SK-N-MC (cell line): Measurements from ENCODE around the gene GRID2.

Experiments used
- EZH2 ChIP-seq: fragments of 200-600 bp; sonication (generic); IDR thresholded peaks from one replicate; pipeline ENCODE4 v1.6.1; 2017; ENCODE audit warnings: antibody characterized with exemption
- FOXP2 ChIP-seq: optimal IDR thresholded peaks from 2 replicates; pipeline ENCODE3; 2011; ENCODE audit warnings: mild to moderate bottlenecking, moderate library complexity; ENCODE audit not compliant: insufficient read depth; ENCODE audit errors: extremely low read length, control extremely low read depth
- POLR2AphosphoS5 ChIP-seq: IDR thresholded peaks from 2 replicates; pipeline ENCODE4 v1.6.1; 2012; ENCODE audit warnings: mild to moderate bottlenecking, low read depth, low read length, borderline replicate concordance

DNA sequence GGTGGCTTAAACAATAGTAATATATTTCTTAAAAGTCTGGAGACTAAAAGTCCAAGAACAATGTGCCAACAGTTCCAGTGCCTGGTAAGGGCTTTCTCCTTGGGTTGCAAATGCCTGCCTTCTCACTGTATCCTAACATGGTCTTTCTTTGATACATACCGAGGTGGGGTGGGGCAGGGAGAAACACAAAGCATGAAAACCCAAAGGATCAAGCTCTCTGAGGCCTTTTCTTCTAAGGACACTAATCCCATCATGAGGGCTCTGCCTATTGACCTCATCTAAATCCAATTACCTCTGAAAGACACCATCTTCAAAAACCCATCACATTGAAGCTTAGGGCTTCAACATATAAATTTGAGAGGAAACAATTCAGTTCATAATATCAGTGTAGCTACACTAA is 311.3 kb downstream of the GRID2 start:
- TF ChIP-seq POLR2AphosphoS5: no peak
- no peak for TF ChIP-seq EZH2
- no peak for TF ChIP-seq FOXP2
